HG03460 (cell line): Measurements from ENCODE around the gene RBM26.

Experiments
- ATAC-seq: cut with Tn5 transposase; IDR thresholded peaks from one replicate; pipeline ENCODE4 v1.9.1; 2021; ENCODE audit not compliant: unreplicated experiment

RBM26 gene

GRCh38 chr13:79340490-79340889, 65.6 kb downstream of the RBM26 start:
- ATAC-seq = no peak

- ATAC-seq = no peak
Measured at GRCh38 chr13:79338343-79338742, 67.7 kb downstream of the RBM26 start.

GRCh38 chr13:79336966-79337365, 69.1 kb downstream of the RBM26 start:
- no peak for ATAC-seq

- ATAC-seq = no peak
Measured at GRCh38 chr13:79328510-79328909, 77.5 kb downstream of the RBM26 start.

GRCh38 chr13:79320433-79320832, 85.6 kb downstream of the RBM26 start:
- ATAC-seq = no peak

- no peak for ATAC-seq
Measured at GRCh38 chr13:79318664-79319063, 87.4 kb downstream of the RBM26 start.

GRCh38 chr13:79317856-79318255, 88.2 kb downstream of the RBM26 start:
- ATAC-seq = no peak

- no peak for ATAC-seq
Measured at GRCh38 chr13:79314652-79315051, 91.4 kb downstream of the RBM26 start.

- no peak for ATAC-seq
Measured at GRCh38 chr13:79312340-79312855, 93.7 kb downstream of the RBM26 start.

GRCh38 chr13:79311386-79311785, 94.7 kb downstream of the RBM26 start:
- ATAC-seq = no peak

- no peak for ATAC-seq
Measured at GRCh38 chr13:79309690-79310089, 96.4 kb downstream of the RBM26 start.

- no peak for ATAC-seq
Measured at GRCh38 chr13:79307866-79308298, 98.2 kb downstream of the RBM26 start.

- ATAC-seq = no peak
Measured at GRCh38 chr13:79307433-79307861, 98.6 kb downstream of the RBM26 start.

- ATAC-seq = no peak
Measured at GRCh38 chr13:79306650-79307049, 99.4 kb downstream of the RBM26 start.

GRCh38 chr13:79297128-79297527, 108.9 kb downstream of the RBM26 start:
- ATAC-seq = no peak

- no peak for ATAC-seq
Measured at GRCh38 chr13:79295906-79296706, 109.9 kb downstream of the RBM26 start.

GRCh38 chr13:79290595-79291244, 115.3 kb downstream of the RBM26 start:
- no peak for ATAC-seq

- ATAC-seq = no peak
Measured at GRCh38 chr13:79289571-79289970, 116.5 kb downstream of the RBM26 start.

- ATAC-seq = no peak
Measured at GRCh38 chr13:79287939-79288795, 117.9 kb downstream of the RBM26 start.

- no peak for ATAC-seq
Measured at GRCh38 chr13:79285159-79285558, 120.9 kb downstream of the RBM26 start.

GRCh38 chr13:79283742-79284141, 122.3 kb downstream of the RBM26 start:
- no peak for ATAC-seq
